ENCODE results near the gene IFFO2.

GRCh38 chr1:18965206-18966173 is 9.0 kb upstream of the IFFO2 start:
- no peak for TF ChIP-seq ESRRG (CRISPR knock-in tag; IDR thresholded peaks at IDR 0.05)
- TF ChIP-seq ZNF8 (CRISPR knock-in tag; IDR thresholded peaks at IDR 0.05): no peak
- TF ChIP-seq, protein P1, sequence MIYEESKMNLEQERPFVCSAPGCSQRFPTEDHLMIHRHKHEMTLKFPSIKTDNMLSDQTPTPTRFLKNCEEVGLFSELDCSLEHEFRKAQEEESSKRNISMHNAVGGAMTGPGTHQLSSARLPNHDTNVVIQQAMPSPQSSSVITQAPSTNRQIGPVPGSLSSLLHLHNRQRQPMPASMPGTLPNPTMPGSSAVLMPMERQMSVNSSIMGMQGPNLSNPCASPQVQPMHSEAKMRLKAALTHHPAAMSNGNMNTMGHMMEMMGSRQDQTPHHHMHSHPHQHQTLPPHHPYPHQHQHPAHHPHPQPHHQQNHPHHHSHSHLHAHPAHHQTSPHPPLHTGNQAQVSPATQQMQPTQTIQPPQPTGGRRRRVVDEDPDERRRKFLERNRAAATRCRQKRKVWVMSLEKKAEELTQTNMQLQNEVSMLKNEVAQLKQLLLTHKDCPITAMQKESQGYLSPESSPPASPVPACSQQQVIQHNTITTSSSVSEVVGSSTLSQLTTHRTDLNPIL (CRISPR knock-in tag; IDR thresholded peaks at IDR 0.05; ENCODE audit: low read depth): no peak
- TF ChIP-seq PATZ1 (CRISPR knock-in tag; IDR thresholded peaks at IDR 0.05; ENCODE audit: borderline replicate concordance): no peak
- TF ChIP-seq ZFP30 (CRISPR knock-in tag; IDR thresholded peaks at IDR 0.05): no peak
- no peak for TF ChIP-seq OSR1 (CRISPR knock-in tag; IDR thresholded peaks at IDR 0.05)
- no peak for TF ChIP-seq ISL1 (CRISPR knock-in tag; IDR thresholded peaks at IDR 0.05)
- TF ChIP-seq TCF4 (CRISPR knock-in tag; IDR thresholded peaks at IDR 0.05; ENCODE audit: borderline replicate concordance): no peak
- TF ChIP-seq, protein P2, sequence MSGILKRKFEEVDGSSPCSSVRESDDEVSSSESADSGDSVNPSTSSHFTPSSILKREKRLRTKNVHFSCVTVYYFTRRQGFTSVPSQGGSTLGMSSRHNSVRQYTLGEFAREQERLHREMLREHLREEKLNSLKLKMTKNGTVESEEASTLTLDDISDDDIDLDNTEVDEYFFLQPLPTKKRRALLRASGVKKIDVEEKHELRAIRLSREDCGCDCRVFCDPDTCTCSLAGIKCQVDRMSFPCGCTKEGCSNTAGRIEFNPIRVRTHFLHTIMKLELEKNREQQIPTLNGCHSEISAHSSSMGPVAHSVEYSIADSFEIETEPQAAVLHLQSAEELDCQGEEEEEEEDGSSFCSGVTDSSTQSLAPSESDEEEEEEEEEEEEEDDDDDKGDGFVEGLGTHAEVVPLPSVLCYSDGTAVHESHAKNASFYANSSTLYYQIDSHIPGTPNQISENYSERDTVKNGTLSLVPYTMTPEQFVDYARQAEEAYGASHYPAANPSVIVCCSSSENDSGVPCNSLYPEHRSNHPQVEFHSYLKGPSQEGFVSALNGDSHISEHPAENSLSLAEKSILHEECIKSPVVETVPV (CRISPR knock-in tag; IDR thresholded peaks at IDR 0.05): no peak
- no peak for TF ChIP-seq SNAI2 (CRISPR knock-in tag; IDR thresholded peaks at IDR 0.05)
